Skin epidermis (tissue), 12 donors: ENCODE measurements around the gene ATXN3.

Experiments
- H3K27ac ChIP-seq, 21 experiments: fragments of 200-600 bp; sonication (generic) in 11 of 21; one replicate each; pipeline ENCODE4 v1.5.0; 2020; ENCODE audit warnings: mild to moderate bottlenecking in 3 of 21, inconsistent platforms in 2 of 21, moderate library complexity in 2 of 21
- H3K4me3 ChIP-seq, 7 experiments: fragments of 200-600 bp; sonication (generic) in 2 of 7; one replicate each; pipeline ENCODE4 v1.5.0; 2020; ENCODE audit warnings: inconsistent platforms in 2 of 7, mild to moderate bottlenecking in 2 of 7, moderate library complexity in 1 of 7

ATXN3 gene

GRCh38 chr14:92014040-92014439 lies 92.3 kb downstream of the ATXN3 start:
- no peak overlapping the region for H3K27ac ChIP-seq
- no peak overlapping the region for H3K4me3 ChIP-seq

GRCh38 chr14:92012121-92012748 lies 94.1 kb downstream of the ATXN3 start:
- Histone ChIP-seq H3K4me3 (no peak overlapping the region), H3K27ac (no peak overlapping the region)

- H3K4me3 ChIP-seq, result no peak overlapping the region
- no peak overlapping the region for H3K27ac ChIP-seq
Measured at GRCh38 chr14:92010644-92011043, 95.7 kb downstream of the ATXN3 start.

- Histone ChIP-seq H3K27ac (no peak overlapping the region), H3K4me3 (no peak overlapping the region)
Measured at GRCh38 chr14:92009604-92010003, 96.8 kb downstream of the ATXN3 start.
